Hepatocyte (in vitro differentiated cells): ENCODE data around the gene HYAL3.

Experiments used
- EZH2 ChIP-seq: fragments of 200-600 bp; sonication (generic); IDR thresholded peaks from 2 replicates; pipeline ENCODE4 v1.6.1; 2016; ENCODE audit warnings: antibody characterized with exemption, mild to moderate bottlenecking, borderline replicate concordance
- TF ChIP-seq, protein P1 (sequence below): fragments of 200-600 bp; sonication (generic); IDR thresholded peaks from 2 replicates; pipeline ENCODE4 v1.5.1; 2016; ENCODE audit warnings: antibody characterized with exemption, mild to moderate bottlenecking; ENCODE audit not compliant: poor library complexity

- TF ChIP-seq, protein P1, sequence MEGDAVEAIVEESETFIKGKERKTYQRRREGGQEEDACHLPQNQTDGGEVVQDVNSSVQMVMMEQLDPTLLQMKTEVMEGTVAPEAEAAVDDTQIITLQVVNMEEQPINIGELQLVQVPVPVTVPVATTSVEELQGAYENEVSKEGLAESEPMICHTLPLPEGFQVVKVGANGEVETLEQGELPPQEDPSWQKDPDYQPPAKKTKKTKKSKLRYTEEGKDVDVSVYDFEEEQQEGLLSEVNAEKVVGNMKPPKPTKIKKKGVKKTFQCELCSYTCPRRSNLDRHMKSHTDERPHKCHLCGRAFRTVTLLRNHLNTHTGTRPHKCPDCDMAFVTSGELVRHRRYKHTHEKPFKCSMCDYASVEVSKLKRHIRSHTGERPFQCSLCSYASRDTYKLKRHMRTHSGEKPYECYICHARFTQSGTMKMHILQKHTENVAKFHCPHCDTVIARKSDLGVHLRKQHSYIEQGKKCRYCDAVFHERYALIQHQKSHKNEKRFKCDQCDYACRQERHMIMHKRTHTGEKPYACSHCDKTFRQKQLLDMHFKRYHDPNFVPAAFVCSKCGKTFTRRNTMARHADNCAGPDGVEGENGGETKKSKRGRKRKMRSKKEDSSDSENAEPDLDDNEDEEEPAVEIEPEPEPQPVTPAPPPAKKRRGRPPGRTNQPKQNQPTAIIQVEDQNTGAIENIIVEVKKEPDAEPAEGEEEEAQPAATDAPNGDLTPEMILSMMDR: no peak
- no peak for TF ChIP-seq EZH2
Measured at GRCh38 chr3:50317300-50317699, 18.1 kb upstream of the HYAL3 start.
